Adipose tissue (tissue), 3 donors: Measurements from ENCODE around the gene TVP23A. TPM values are rescaled to one million over a fixed set of nuclear protein-coding genes. Genes with fewer than 3 reads are reported as not detected.
"Not testable (repeated sequence)": the region's sequence is repeated elsewhere in the genome, so short reads cannot be mapped to it uniquely, and the experiment has no call there.

Experiments used
- H3K27ac ChIP-seq: one replicate; pipeline ENCODE4 v1.5.1; 2013; ENCODE audit warnings: low read depth, low read length
- WGBS, 3 donors: extraction: QIAGEN DNeasy Blood & Tissue Kit; methylation state at CpG; one replicate each; pipeline ENCODE4 v1.1.7; 2013; 5-methylcytosine and 5-hydroxymethylcytosine counted together
- polyA plus RNA-seq, 3 donors: library from polyadenylated mRNA; stranded (reverse); fragments of 200-250 nt; gene quantifications; one replicate each; pipeline ENCODE4 v1.2.3, GENCODE V29; 2013
- donor health status: healthy with polysubstance abuse.
- donor health status: Bipolar disorder and iron deficiency.
- donor health status: healthy.

The TVP23A gene
- polyA plus RNA-seq, 3 donors, result 0.06 to 0.56 (median 0.49) TPM

- no peak overlapping the region for H3K27ac ChIP-seq
- WGBS, 3 donors, result 28 to 74% (median 62%) methylated on average over 6 of the region's 6 CpGs
Observed at GRCh38 chr16:10839279-10839666, 20.7 kb upstream of the TVP23A start.

- WGBS, 3 donors, result 74 to 92% (median 91%) methylated on average over 10 of the region's 10 CpGs
- no peak overlapping the region for H3K27ac ChIP-seq
Observed at GRCh38 chr16:10838621-10839278, 20.2 kb upstream of the TVP23A start.

GRCh38 chr16:10836174-10836853, 17.7 kb upstream of the TVP23A start:
- WGBS, 3 donors, result 80 to 91% (median 81%) methylated on average over 1 of the region's 1 CpG
- no peak overlapping the region for H3K27ac ChIP-seq

- no peak overlapping the region for H3K27ac ChIP-seq
- 89 to 94% (median 91%) methylated on average over 7 of the region's 7 CpGs for WGBS, 3 donors
Observed at GRCh38 chr16:10835281-10835931, 16.8 kb upstream of the TVP23A start.

GRCh38 chr16:10834766-10835165, 16.2 kb upstream of the TVP23A start:
- no peak overlapping the region for H3K27ac ChIP-seq
- WGBS, 3 donors, result 92 to 95% (median 93%) methylated on average over 1 of the region's 1 CpG

DNA sequence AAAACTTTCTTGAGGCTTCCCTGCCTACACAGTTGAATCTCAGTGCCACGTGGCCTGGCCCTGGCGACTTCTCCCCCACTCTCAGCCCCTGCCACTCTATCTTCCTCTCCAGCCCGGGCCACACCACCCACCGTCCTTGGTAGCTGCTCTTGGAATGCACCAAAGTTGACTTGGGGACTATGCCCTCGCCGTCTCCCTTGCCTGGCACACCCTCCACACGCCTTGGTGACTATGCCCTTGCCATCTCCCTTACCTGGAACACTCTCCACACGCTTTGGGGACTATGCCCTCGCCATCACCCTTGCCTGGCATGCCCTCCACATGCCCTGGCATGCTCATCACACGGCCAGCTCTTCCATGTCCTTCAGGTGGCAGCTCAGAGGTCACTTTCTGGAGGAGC, 15.5 kb upstream of the TVP23A start:
- H3K27ac ChIP-seq, result no peak overlapping the region
- 93 to 97% (median 96%) methylated on average over 10 of the region's 10 CpGs for WGBS, 3 donors

DNA sequence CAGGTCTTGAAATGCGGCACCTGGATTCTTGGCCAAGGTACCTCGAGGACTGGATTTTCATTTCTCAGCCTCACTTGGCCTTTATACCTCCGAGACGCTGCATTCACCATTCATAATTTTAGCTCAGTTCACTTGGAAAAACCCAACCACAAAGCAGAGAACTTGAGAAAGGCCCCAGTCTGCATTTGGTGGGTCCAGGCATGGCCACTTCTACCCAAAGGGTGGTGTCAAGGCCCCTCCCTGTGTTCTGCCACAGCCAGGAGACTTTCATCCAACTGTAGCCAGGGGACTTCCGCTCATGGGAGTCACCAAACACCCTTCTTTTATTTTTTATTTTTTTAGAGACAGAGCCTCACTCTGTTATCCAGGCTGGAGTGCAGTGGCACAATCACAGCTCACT, 14.7 kb upstream of the TVP23A start:
- 96 to 98% (median 96%) methylated on average over 5 of the region's 5 CpGs for WGBS, 3 donors
- no peak overlapping the region for H3K27ac ChIP-seq

DNA sequence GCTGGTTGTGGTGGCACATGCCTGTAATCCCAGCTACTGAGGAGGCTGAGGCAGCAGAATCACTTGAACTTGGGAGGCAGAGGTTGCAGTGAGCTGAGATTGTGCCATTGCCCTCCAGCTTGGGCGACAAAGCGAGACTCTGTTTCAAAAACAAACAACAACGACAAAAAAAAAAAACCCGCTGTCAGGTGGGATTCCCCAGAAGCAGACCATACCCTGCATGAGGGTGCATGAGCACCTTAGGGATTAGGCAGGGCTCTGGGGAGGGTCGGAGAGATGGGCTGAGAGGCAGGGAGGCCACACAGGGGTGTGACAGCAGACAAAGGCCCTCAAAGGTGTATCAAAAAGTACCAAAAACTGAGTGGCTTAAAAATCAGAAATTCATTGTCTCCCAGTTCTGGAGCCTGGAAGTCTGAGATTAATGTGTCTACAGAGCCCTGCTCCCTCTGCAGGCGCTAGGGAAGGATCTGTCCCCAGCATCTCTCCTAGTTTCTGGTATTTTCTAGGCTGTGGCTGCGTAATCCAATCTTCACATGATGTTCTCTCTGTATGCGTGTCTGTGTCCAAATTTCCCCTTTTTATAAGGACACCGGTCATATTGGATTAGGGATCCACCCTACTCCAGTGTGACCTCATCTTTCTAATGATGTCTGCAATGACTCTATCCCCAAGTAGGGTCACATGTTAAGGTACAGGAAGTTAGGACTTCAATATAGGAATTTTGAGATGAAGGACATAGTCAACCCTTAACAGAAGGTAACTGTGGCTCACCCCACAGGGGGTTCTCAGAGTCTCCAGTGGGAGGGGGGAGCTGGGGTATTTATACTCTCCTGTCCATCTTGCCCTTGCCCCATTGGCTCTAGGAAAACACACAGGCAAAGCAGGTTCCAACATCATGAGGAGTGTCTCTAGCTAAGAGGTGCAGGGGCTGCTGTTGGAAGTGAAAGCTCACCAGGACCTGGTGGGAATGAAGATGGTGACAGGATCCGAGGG, 13.6 kb upstream of the TVP23A start:
- WGBS, 3 donors, result 81 to 87% (median 84%) methylated on average over 10 of the region's 10 CpGs
- no peak overlapping the region for H3K27ac ChIP-seq

GRCh38 chr16:10830240-10830639, 11.6 kb upstream of the TVP23A start:
- H3K27ac ChIP-seq, result not testable (repeated sequence)

GRCh38 chr16:10829390-10830098, 10.9 kb upstream of the TVP23A start:
- whole genome bisulfite sequencing, 3 donors, result 32 to 45% (median 40%) methylated on average over 16 to 18 of the region's 18 CpGs
- H3K27ac ChIP-seq, result not testable (repeated sequence)

- peak overlapping the region; percentile 83 for H3K27ac ChIP-seq
- 4 to 8% (median 5%) methylated on average over 17 of the region's 17 CpGs for WGBS, 3 donors
Observed at GRCh38 chr16:10828851-10829366, 10.3 kb upstream of the TVP23A start.

DNA sequence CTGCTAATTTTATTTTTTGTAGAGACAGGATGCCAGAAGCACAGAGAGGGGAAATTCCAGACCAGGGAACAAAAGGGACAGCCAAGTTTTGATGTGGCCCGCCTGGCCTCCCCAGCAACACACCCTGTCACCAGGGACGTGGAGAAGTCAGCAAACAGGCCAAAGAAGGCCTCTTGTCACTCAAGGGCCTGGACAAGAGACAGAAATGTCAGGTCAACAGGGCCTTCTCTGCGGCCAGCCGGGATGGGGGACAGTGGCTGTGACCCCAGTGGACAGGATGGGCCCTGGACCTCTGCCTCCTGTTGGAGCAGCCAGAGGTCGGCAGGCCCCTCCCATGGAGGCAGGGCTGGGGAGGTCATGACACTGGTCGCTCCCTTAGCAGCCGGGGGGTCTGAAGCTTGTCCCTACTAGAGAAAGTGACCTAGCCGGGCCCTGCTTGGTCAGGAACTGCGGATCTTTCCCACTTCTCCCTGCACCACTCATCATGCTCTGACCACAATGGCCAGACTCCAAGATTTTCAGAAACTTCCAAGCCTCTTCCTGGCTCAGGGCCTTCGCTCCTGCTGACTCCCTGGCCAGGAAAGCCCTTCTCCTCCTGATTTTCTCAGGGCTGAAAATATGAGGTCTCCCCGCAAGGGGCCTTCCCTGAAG, 9.2 kb upstream of the TVP23A start:
- peak overlapping the region; percentile 83 for H3K27ac ChIP-seq
- 13 to 39% (median 26%) methylated on average over 11 of the region's 11 CpGs for WGBS, 3 donors

DNA sequence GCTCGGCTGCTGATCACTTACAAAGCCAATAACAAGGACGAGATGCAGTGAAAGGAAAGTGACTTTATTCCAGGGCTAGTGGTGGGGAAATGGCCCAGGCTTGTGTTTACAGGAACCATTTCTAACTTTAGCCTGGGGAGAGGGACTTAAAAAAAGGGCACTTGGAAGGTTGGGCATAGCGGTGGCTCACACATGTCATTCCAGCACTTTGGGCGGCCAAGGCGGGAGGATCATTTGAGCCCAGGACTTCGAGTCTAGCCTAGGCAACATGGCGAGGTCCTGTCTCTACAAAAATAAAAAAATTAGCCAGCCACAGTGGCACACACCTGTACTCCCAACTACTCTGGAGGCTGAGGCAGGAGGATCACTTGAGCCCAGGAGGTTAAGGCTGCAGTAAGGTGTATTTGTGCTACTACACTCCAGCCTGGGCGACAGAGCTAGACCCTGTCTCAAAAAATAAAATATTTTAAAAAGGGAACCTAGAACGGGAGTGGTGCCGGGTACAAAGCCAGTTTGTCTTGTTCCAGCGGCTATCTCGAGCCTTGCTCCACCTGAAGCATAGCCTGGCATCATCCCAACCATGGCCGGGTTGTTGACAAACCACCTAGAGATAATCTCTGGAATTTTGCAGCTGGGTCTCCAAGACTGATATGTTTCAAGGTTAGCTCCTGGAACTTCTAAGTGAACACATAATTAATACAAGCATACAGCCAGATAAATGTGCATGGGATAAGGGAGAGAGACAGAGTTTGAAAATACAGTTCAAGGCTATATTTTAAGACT, 5.7 kb upstream of the TVP23A start:
- WGBS, 3 donors, result 35 to 90% (median 85%) methylated on average over 13 of the region's 13 CpGs
- no peak overlapping the region for H3K27ac ChIP-seq

- WGBS, 3 donors, result 64 to 95% (median 92%) methylated on average over 7 of the region's 7 CpGs
- H3K27ac ChIP-seq, result no peak overlapping the region
Observed at GRCh38 chr16:10822702-10823101, 4.1 kb upstream of the TVP23A start.

DNA sequence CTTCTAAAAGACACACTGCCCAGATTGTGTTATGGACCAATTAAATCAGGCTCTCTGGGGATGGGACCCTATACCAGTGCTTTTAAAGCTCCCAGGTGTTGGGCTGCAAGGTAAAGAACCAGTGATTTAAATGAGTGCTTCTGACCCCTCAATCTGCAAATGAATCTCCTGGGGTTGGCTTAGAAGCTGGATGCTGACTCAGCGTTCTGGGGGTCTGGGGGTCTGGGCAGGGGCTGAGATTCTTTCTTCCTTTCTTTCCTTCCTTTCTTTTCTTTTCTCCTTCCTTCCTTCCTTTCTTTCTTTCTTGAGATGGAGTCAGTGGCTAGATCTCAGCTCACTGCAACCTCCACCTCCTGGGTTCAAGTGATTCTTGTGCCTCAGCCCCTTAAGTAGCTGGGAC, 2.0 kb upstream of the TVP23A start:
- no peak overlapping the region for H3K27ac ChIP-seq
- 50 to 63% (median 63%) methylated on average over 1 of the region's 1 CpG for WGBS, 3 donors

- 93 to 100% (median 100%) methylated on average over 1 of the region's 1 CpG for WGBS, 3 donors
Observed at GRCh38 chr16:10817514-10817913, 1.1 kb downstream of the TVP23A start.

DNA sequence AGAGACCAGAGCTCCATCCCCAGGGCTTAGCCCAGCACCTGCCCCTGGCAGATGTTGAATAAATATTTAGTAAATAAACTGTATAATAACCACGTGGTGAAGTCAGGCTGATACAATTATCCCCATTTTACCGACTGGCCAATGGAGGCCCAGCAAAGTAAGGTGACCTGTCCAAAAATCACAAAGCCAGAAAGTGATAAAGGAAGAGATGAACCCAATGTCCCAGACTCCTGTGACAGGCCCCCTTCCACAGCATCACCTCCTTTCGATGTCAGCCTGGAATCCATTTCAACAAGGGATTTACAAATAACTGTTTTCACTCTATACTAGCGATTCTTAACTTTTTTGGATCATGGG, 5.5 kb downstream of the TVP23A start:
- WGBS, 3 donors, result 72 to 88% (median 78%) methylated on average over 4 of the region's 4 CpGs
- H3K27ac ChIP-seq, result no peak overlapping the region

More at GRCh38 chr16:10817514-10817913, 1.1 kb downstream of the TVP23A start:
- H3K27ac ChIP-seq, result no peak overlapping the region
